ENCODE data around the gene EDN2.

EDN2 gene

DNA sequence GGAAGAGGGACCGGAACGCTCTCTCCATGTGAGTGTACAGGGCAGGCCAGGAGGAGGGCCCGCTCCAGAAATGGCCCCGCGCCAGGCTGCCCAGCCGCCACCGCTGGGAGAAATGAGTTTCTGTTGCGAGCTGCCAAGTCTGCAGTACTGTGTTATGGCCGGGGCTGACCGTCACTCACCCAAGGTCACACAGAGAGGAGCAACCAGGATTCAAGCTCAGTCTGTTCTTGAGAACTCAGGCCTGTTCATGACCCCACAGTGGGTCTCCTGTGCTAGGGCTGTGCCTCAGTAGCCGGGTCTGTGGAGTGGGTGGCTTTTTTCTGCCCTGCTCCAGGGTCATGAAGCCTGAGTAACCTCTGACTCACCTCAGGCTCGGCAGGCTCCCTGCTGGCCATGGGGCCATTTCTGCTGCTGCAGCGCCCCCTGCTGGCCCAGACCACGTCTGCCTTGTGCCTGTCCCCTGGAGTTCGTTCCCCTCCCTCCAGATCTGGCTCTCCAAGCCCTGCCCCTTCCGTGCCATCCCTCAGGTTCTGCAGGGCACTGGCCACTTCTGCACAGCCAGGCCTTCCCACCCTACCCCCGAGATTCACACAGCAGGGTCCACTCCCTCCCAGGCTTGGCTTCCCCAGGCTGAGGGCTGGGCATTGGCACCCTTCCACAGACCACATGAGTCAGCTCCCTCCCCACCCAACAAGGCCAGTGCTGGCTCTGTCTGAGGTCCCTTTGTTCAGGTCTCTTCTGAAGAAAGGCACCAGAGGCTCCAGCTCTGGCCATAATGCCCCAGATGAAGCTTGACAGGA, 51.8 kb downstream of the EDN2 start:
- H3K4me3 ChIP-seq (ENCODE audit: low read depth, low read length) = peak overlapping the region; percentile 9
- peak; percentile 73 for DNase-seq (ENCODE audit: low read depth)
- in situ Hi-C loops (cut with HindIII; ENCODE audit: low sequenced_read_pairs) = no loop called here
- TF ChIP-seq, protein P1, sequence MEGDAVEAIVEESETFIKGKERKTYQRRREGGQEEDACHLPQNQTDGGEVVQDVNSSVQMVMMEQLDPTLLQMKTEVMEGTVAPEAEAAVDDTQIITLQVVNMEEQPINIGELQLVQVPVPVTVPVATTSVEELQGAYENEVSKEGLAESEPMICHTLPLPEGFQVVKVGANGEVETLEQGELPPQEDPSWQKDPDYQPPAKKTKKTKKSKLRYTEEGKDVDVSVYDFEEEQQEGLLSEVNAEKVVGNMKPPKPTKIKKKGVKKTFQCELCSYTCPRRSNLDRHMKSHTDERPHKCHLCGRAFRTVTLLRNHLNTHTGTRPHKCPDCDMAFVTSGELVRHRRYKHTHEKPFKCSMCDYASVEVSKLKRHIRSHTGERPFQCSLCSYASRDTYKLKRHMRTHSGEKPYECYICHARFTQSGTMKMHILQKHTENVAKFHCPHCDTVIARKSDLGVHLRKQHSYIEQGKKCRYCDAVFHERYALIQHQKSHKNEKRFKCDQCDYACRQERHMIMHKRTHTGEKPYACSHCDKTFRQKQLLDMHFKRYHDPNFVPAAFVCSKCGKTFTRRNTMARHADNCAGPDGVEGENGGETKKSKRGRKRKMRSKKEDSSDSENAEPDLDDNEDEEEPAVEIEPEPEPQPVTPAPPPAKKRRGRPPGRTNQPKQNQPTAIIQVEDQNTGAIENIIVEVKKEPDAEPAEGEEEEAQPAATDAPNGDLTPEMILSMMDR (IDR thresholded peaks at IDR 0.05; ENCODE audit: low read depth, low read length, missing control alignments) = peak; percentile 83

DNA sequence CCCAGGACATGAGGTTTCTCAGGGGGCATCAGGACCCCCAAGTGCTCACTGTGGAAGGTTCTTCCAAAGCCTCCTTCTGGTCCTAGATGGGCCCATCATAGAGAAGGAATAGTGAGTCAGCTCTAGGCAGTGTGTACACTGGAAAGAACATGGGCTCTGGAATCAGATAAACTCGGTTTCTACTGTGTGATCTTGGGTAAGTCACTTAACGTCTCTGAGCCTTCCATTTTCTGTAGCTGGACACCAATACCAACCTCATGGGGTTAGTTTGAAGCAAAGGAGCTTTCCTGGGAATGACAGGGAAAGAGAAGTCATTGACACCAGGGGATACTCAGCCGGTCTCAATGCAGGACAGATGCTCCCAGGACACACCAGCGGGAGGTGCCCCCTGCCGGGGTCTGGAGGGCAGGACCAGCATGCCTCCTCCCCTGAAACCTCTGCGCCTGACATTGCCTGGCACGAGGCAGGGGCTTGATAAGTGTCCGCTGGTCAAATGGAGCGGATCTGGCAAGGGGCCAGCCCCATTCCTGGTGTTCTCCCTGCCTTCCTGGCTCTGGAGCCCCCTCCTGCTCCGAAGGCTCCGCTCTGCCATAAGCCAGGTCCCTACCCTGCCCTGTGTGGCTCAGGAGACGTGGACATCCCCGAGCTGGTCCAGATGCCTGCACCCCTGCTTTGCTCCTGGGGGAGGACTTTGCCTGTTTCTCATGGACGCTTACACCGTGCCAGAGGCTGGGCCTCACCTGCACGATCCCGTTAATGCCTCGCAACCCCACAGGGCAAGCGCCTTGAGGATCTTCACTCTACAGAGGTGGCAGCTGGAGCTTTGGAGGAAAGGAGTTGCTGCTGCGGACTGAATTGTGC, 52.8 kb downstream of the EDN2 start:
- H3K4me3 ChIP-seq (ENCODE audit: low read depth, low read length) = no peak overlapping the region
- DNase-seq (ENCODE audit: low read depth) = no peak
- in situ Hi-C loops (cut with HindIII; ENCODE audit: low sequenced_read_pairs) = no loop called here
- TF ChIP-seq, protein P1 (IDR thresholded peaks at IDR 0.05; ENCODE audit: low read depth, low read length, missing control alignments) = no peak

GRCh38 chr1:41430582-41430981, 53.9 kb downstream of the EDN2 start:
- DNase-seq (ENCODE audit: low read depth) = no peak
- no peak overlapping the region for H3K4me3 ChIP-seq (ENCODE audit: low read depth, low read length)
- TF ChIP-seq, protein P1 (IDR thresholded peaks at IDR 0.05; ENCODE audit: low read depth, low read length, missing control alignments) = no peak
- in situ Hi-C loops (cut with HindIII; ENCODE audit: low sequenced_read_pairs) = no loop called here

- TF ChIP-seq, protein P1 (IDR thresholded peaks at IDR 0.05; ENCODE audit: low read depth, low read length, missing control alignments) = no peak
- no peak for DNase-seq (ENCODE audit: low read depth)
- H3K4me3 ChIP-seq (ENCODE audit: low read depth, low read length) = no peak overlapping the region
- in situ Hi-C loops (cut with HindIII; ENCODE audit: low sequenced_read_pairs) = no loop called here
Measured at GRCh38 chr1:41430069-41430468, 54.4 kb downstream of the EDN2 start.

DNA sequence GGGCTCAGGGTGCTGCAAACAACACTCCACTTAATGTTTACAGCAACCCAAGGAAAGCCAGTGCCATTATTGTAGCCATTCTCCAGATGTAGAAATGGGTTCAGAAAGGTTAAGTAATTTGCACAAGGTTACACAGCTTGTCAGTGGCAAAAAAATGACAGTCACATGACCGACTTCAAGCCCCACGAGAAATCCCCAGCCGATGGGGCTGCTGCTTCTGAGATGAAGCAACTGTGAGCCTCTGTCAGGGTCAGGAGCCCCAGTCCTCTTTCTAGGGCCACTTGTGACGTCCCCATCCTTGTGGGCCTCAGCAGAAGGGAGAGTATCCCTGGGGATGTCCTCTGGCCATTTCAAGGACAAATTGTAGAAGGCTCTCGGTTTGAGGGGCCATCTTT, 54.8 kb downstream of the EDN2 start:
- no peak for DNase-seq (ENCODE audit: low read depth)
- TF ChIP-seq, protein P1 (IDR thresholded peaks at IDR 0.05; ENCODE audit: low read depth, low read length, missing control alignments) = no peak
- in situ Hi-C loops (cut with HindIII; ENCODE audit: low sequenced_read_pairs) = no loop called here
- no peak overlapping the region for H3K4me3 ChIP-seq (ENCODE audit: low read depth, low read length)

Measured in astrocyte of the cerebellum (primary cell).